SK-N-SH treated with all-trans-retinoic acid at 6 μM for 48 hours (cell line): ENCODE data around the gene FAHD2A.

Experiments
- ATAC-seq: fragments of 200-7000 bp; cut with Tn5 transposase; 3 replicates; pipeline ENCODE4 v1.9.1; 2020; ENCODE audit warnings: mild to moderate bottlenecking, moderate library complexity
- ARNTL ChIP-seq: fragments of 450-650 bp; formaldehyde crosslinking; IDR thresholded peaks from 2 replicates; pipeline ENCODE4 v1.5.0; 2020; ENCODE audit warnings: low read depth, mild to moderate bottlenecking, moderate library complexity, borderline replicate concordance
- BACH2 ChIP-seq: fragments of 250-450 bp; sonication (Bioruptor Pico); IDR thresholded peaks from 2 replicates; pipeline ENCODE4 v1.9.0; 2021; ENCODE audit warnings: mild to moderate bottlenecking, borderline replicate concordance
- CSDC2 ChIP-seq: fragments of 250-450 bp; sonication (Bioruptor Pico); IDR thresholded peaks from 2 replicates; pipeline ENCODE4 v1.5.0; 2020; ENCODE audit warnings: mild to moderate bottlenecking, moderate library complexity
- ESRRG ChIP-seq: fragments of 250-450 bp; sonication (Bioruptor Pico); IDR thresholded peaks from 2 replicates; pipeline ENCODE4 v1.6.1; 2021; ENCODE audit warnings: mild to moderate bottlenecking
- GLIS3 ChIP-seq: fragments of 250-450 bp; sonication (Bioruptor Pico); IDR thresholded peaks from 2 replicates; pipeline ENCODE4 v1.5.0; 2020; ENCODE audit warnings: mild to moderate bottlenecking, moderate library complexity
- ISL1 ChIP-seq: fragments of 250-450 bp; sonication (Bioruptor Pico); IDR thresholded peaks from 2 replicates; pipeline ENCODE4 v2.1.2; 2022; ENCODE audit warnings: mild to moderate bottlenecking, moderate library complexity
- PPARA ChIP-seq: fragments of 250-450 bp; sonication (Bioruptor Pico); IDR thresholded peaks from 2 replicates; pipeline ENCODE4 v1.5.0; 2020; ENCODE audit warnings: mild to moderate bottlenecking, borderline replicate concordance
- SNAI2 ChIP-seq: fragments of 250-450 bp; sonication (Bioruptor Pico); IDR thresholded peaks from 2 replicates; pipeline ENCODE4 v1.5.0; 2020; ENCODE audit warnings: mild to moderate bottlenecking, moderate library complexity
- ZC3H10 ChIP-seq: fragments of 250-450 bp; sonication (Bioruptor Pico); IDR thresholded peaks from 2 replicates; pipeline ENCODE4 v1.5.1; 2021; ENCODE audit warnings: mild to moderate bottlenecking, moderate library complexity
- ZFP3 ChIP-seq: fragments of 250-450 bp; sonication (Bioruptor Pico); IDR thresholded peaks from 2 replicates; pipeline ENCODE4 v1.5.0; 2020; ENCODE audit warnings: mild to moderate bottlenecking, moderate library complexity
- ZFP30 ChIP-seq: fragments of 450-650 bp; formaldehyde crosslinking; IDR thresholded peaks from 2 replicates; pipeline ENCODE4 v1.5.0; 2022; ENCODE audit warnings: mild to moderate bottlenecking, moderate library complexity
- ZNF565 ChIP-seq: fragments of 450-650 bp; formaldehyde crosslinking; conservative IDR thresholded peaks from 2 replicates; pipeline ENCODE4 v1.5.0; 2020; ENCODE audit warnings: low read depth, mild to moderate bottlenecking, moderate library complexity
- ZNF70 ChIP-seq: fragments of 450-650 bp; formaldehyde crosslinking; IDR thresholded peaks from 2 replicates; pipeline ENCODE4 v1.5.0; 2020; ENCODE audit warnings: mild to moderate bottlenecking, moderate library complexity
- ZNF8 ChIP-seq: fragments of 450-650 bp; formaldehyde crosslinking; IDR thresholded peaks from 2 replicates; pipeline ENCODE4 v1.5.0; 2020; ENCODE audit warnings: mild to moderate bottlenecking, moderate library complexity
- TF ChIP-seq, protein P1 (sequence below): fragments of 250-450 bp; sonication (Bioruptor Pico); IDR thresholded peaks from 2 replicates; pipeline ENCODE4 v1.5.0; 2020; ENCODE audit warnings: mild to moderate bottlenecking, moderate library complexity
- TF ChIP-seq, protein P2 (sequence below): fragments of 250-450 bp; sonication (Bioruptor Pico); IDR thresholded peaks from 2 replicates; pipeline ENCODE4 v1.8.0; 2020; ENCODE audit warnings: mild to moderate bottlenecking, moderate library complexity, borderline replicate concordance
- TF ChIP-seq, protein P3 (sequence below): fragments of 250-450 bp; sonication (Bioruptor Pico); IDR thresholded peaks from 2 replicates; pipeline ENCODE4 v1.5.1; 2020; ENCODE audit warnings: low read depth, mild to moderate bottlenecking, moderate library complexity
- TF ChIP-seq, protein P4 (sequence below): fragments of 250-450 bp; sonication (Bioruptor Pico); IDR thresholded peaks from 2 replicates; pipeline ENCODE4 v1.8.0; 2021; ENCODE audit warnings: low read depth, mild to moderate bottlenecking, moderate library complexity, borderline replicate concordance

The FAHD2A gene

DNA sequence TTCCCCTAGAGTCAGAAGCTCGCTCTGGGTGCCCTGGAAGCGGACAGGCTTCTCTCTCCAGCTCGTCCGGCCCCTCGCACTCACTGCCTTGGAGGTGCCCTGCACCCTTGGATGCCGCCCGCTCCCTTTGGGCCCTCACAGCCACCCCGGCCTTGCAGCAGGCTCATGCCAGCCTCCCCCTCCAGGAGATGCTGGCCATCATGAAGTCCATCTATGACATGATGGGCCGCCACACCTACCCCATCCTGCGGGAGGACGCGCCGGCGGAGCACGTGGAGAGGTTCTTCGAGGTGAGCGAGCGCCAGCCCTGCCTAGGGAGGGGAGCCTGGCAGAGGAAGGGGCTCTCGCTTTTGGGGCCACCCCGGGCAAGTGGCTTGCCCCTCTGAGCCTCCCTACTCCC lies 20.3 kb upstream of the FAHD2A start (continued):
- TF ChIP-seq, protein P1, sequence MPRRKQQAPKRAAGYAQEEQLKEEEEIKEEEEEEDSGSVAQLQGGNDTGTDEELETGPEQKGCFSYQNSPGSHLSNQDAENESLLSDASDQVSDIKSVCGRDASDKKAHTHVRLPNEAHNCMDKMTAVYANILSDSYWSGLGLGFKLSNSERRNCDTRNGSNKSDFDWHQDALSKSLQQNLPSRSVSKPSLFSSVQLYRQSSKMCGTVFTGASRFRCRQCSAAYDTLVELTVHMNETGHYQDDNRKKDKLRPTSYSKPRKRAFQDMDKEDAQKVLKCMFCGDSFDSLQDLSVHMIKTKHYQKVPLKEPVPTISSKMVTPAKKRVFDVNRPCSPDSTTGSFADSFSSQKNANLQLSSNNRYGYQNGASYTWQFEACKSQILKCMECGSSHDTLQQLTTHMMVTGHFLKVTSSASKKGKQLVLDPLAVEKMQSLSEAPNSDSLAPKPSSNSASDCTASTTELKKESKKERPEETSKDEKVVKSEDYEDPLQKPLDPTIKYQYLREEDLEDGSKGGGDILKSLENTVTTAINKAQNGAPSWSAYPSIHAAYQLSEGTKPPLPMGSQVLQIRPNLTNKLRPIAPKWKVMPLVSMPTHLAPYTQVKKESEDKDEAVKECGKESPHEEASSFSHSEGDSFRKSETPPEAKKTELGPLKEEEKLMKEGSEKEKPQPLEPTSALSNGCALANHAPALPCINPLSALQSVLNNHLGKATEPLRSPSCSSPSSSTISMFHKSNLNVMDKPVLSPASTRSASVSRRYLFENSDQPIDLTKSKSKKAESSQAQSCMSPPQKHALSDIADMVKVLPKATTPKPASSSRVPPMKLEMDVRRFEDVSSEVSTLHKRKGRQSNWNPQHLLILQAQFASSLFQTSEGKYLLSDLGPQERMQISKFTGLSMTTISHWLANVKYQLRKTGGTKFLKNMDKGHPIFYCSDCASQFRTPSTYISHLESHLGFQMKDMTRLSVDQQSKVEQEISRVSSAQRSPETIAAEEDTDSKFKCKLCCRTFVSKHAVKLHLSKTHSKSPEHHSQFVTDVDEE (CRISPR knock-in tag) = no peak
- no peak for TF ChIP-seq SNAI2

DNA sequence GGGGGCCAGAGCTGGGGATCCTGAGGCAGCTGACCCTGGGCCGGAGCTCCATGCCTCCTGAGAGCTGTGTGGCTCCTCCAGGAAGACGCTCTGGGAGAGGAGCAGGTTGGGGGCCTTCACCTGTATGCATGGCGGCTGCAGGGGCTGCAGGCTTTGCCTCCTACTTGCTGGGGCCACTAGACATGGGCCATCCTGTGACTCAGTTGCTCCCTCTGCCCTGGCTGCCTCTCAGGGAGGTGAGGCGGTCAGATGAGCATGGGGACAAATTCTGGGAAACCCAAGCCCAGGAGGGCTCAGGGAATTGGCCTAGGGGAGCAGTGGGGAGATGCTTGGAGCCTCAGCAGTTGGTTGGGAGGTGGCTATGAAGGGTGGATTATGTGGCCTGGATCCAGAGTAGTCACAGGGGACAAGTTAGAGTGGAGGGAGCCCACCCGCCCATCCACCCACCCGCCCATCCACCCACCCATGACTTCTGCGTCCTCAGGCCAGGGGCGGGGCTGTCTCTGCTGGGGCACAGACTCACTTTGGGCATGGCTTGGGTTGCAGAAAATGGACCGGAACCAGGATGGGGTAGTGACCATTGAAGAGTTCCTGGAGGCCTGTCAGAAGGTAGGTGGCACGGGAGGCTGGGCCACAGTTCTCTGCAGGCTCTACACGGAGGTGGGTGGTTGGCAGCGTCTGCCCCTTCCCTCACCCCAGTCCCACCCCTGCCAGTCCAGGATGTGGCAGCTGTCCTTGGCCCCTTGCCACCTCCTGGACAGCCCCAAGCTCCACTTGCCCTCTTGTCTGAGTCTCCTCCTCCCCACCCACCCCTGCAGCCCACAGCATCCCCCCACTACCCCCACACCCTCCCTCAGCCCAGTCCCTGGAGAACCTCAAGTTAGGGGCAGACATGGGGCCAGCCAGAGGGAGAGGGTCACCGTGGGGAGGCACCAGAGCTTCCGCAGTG lies 19.5 kb upstream of the FAHD2A start:
- no peak for ATAC-seq
- TF ChIP-seq ESRRG (no peak), GLIS3 (CRISPR knock-in tag) (no peak), ZC3H10 (CRISPR knock-in tag) (no peak), CSDC2 (CRISPR knock-in tag) (no peak), ZNF565 (CRISPR knock-in tag) (no peak)
- TF ChIP-seq, protein P1 (CRISPR knock-in tag) = no peak
- TF ChIP-seq, protein P2, sequence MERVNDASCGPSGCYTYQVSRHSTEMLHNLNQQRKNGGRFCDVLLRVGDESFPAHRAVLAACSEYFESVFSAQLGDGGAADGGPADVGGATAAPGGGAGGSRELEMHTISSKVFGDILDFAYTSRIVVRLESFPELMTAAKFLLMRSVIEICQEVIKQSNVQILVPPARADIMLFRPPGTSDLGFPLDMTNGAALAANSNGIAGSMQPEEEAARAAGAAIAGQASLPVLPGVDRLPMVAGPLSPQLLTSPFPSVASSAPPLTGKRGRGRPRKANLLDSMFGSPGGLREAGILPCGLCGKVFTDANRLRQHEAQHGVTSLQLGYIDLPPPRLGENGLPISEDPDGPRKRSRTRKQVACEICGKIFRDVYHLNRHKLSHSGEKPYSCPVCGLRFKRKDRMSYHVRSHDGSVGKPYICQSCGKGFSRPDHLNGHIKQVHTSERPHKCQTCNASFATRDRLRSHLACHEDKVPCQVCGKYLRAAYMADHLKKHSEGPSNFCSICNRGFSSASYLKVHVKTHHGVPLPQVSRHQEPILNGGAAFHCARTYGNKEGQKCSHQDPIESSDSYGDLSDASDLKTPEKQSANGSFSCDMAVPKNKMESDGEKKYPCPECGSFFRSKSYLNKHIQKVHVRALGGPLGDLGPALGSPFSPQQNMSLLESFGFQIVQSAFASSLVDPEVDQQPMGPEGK (CRISPR knock-in tag) = no peak

DNA sequence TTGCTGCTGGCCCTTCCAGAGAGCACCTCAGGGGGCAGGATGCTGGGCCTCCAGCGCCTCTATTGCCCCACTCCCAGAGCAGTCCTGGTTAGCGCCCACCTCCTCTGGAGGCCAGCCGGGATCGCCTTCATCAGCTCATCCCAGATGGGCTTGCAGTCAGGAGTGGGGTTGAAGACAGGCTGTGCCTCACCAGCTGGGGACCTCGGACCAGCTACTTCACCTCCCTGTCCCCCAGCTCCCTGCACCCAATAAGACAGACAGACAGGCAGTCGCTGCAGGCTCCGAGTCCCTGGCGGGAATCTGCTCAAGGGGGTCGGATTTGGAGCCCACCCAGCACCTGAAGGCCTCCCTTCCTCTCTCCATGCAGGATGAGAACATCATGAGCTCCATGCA lies 18.9 kb upstream of the FAHD2A start:
- ATAC-seq = no peak

More for the DNA sequence above, 18.9 kb upstream of the FAHD2A start:
- TF ChIP-seq, protein P2 (CRISPR knock-in tag) = no peak
- TF ChIP-seq, protein P3, sequence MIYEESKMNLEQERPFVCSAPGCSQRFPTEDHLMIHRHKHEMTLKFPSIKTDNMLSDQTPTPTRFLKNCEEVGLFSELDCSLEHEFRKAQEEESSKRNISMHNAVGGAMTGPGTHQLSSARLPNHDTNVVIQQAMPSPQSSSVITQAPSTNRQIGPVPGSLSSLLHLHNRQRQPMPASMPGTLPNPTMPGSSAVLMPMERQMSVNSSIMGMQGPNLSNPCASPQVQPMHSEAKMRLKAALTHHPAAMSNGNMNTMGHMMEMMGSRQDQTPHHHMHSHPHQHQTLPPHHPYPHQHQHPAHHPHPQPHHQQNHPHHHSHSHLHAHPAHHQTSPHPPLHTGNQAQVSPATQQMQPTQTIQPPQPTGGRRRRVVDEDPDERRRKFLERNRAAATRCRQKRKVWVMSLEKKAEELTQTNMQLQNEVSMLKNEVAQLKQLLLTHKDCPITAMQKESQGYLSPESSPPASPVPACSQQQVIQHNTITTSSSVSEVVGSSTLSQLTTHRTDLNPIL (CRISPR knock-in tag) = no peak
- TF ChIP-seq PPARA (CRISPR knock-in tag) = no peak
- no peak for TF ChIP-seq ARNTL (CRISPR knock-in tag)
- no peak for TF ChIP-seq ZNF8
- TF ChIP-seq, protein P4, sequence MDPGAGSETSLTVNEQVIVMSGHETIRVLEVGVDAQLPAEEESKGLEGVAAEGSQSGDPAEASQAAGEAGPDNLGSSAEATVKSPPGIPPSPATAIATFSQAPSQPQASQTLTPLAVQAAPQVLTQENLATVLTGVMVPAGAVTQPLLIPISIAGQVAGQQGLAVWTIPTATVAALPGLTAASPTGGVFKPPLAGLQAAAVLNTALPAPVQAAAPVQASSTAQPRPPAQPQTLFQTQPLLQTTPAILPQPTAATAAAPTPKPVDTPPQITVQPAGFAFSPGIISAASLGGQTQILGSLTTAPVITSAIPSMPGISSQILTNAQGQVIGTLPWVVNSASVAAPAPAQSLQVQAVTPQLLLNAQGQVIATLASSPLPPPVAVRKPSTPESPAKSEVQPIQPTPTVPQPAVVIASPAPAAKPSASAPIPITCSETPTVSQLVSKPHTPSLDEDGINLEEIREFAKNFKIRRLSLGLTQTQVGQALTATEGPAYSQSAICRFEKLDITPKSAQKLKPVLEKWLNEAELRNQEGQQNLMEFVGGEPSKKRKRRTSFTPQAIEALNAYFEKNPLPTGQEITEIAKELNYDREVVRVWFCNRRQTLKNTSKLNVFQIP = no peak
- no peak for TF ChIP-seq SNAI2
- TF ChIP-seq ESRRG = no peak
- TF ChIP-seq ISL1 = no peak
- TF ChIP-seq ZFP3 (CRISPR knock-in tag) = no peak
- no peak for TF ChIP-seq ZNF70 (CRISPR knock-in tag)
- TF ChIP-seq BACH2 = no peak
- no peak for TF ChIP-seq ZC3H10 (CRISPR knock-in tag)
- no peak for TF ChIP-seq GLIS3 (CRISPR knock-in tag)
- no peak for TF ChIP-seq ZFP30
